BJ (cell line): ENCODE measurements around the gene CYB5R4. TPM values are rescaled to one million over a fixed set of nuclear protein-coding genes. Genes with fewer than 3 reads are reported as not detected.

Experiments
- CTCF ChIA-PET: fragments of 350-600 bp; formaldehyde crosslinking; extraction: SDS; loops from one replicate; lab custom pipeline; 2021; ENCODE audit warnings: antibody characterized with exemption, inconsistent platforms; lab: Yijun Ruan, JAX
- POLR2A ChIA-PET: fragments of 300-600 bp; sonication (Branson Sonifier 250); formaldehyde crosslinking; extraction: SDS; loops from one replicate; lab custom pipeline; 2021; ENCODE audit warnings: antibody characterized with exemption; lab: Charles Lee
- DNase-seq: peaks from one replicate; pipeline ENCODE4 v3.0.0-alpha.2; 2011; ENCODE audit warnings: low read depth
- H3K27me3 ChIP-seq: 2 replicates; pipeline ENCODE4 v1.6.0; 2011; ENCODE audit warnings: low read length; ENCODE audit not compliant: control insufficient read depth, insufficient read depth
- H3K36me3 ChIP-seq: 2 replicates; pipeline ENCODE4 v1.5.1; 2011; ENCODE audit warnings: low read length; ENCODE audit not compliant: control insufficient read depth, insufficient read depth
- H3K4me3 ChIP-seq: 2 replicates; pipeline ENCODE4 v1.5.1; 2011; ENCODE audit warnings: low read depth, mild to moderate bottlenecking, control low read depth, low read length
- CTCF ChIP-seq: IDR thresholded peaks from 2 replicates; pipeline ENCODE4 v1.5.1; 2011; ENCODE audit warnings: low read depth, mild to moderate bottlenecking, control low read depth, inconsistent platforms, low read length, moderate library complexity; ENCODE audit not compliant: insufficient read depth
- polyA plus RNA-seq: library from polyadenylated mRNA; depleted of rRNA; stranded (reverse); fragments of >200 nt; gene quantifications from 2 replicates; pipeline ENCODE4 v1.2.3, GENCODE V29; 2011

Gene CYB5R4
- polyA plus RNA-seq, 1 experiment: 2.7 TPM

- CTCF ChIA-PET: interaction anchor here (0.9 to 1.2 kb wide), 3 partner anchors 170 to 344 kb away, joined by 3 to 4 read pairs (median 3); partner anchors contain the start of gene CEP162
- POLR2A ChIA-PET: no interaction called here
Measured at GRCh38 chr6:83883240-83883639, 23.8 kb downstream of the CYB5R4 start.

DNA sequence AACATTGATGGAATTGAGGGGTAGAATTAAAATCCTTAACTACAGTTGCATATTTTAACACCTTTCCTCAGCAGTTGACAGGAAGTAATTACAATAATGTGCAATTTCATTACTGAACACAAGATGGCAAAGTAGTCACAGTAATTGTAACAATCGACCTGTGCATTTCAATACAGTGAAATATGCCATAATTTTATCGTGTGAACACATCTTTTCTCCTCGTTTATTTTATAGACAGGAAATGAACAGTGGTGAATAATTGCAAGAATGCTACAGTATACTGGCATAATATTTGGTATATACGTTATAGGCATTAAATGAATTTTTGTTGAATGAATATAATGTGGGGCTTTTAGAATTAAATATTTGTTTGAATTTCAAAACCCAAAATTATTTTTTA lies 25.0 kb downstream of the CYB5R4 start:
- DNase-seq: no peak
- Histone ChIP-seq H3K36me3 (no peaks in the 10 kb centered on the region), H3K27me3 (no peaks in the 10 kb centered on the region), H3K4me3 (no peak overlapping the region)
- ChIA-PET POLR2A (no interaction called here), CTCF (interaction anchor here (0.7 to 3.0 kb wide), 5 partner anchors 70 to 338 kb away, joined by 3 to 20 read pairs (median 3); no protein-coding TSS in a partner anchor)
- TF ChIP-seq CTCF: peak; percentile 54

More at GRCh38 chr6:83883240-83883639, 23.8 kb downstream of the CYB5R4 start:
- TF ChIP-seq CTCF: no peak
- H3K36me3 ChIP-seq: no peaks in the 10 kb centered on the region
- DNase-seq: no peak
- no peak overlapping the region for H3K4me3 ChIP-seq
- H3K27me3 ChIP-seq: no peaks in the 10 kb centered on the region

- DNase-seq: no peak
- ChIA-PET POLR2A (no interaction called here), CTCF (interaction anchor here (0.6 to 3.0 kb wide), 6 partner anchors 13 to 342 kb away, joined by 3 to 20 read pairs (median 4); partner anchors contain the start of gene CEP162)
- TF ChIP-seq CTCF: no peak
- no peaks in the 10 kb centered on the region for H3K36me3 ChIP-seq
- no peak overlapping the region for H3K4me3 ChIP-seq
- H3K27me3 ChIP-seq: no peaks in the 10 kb centered on the region
Measured at GRCh38 chr6:83885984-83886383, 26.5 kb downstream of the CYB5R4 start.

GRCh38 chr6:83889621-83890020 lies 30.1 kb downstream of the CYB5R4 start:
- no peak overlapping the region for H3K4me3 ChIP-seq
- POLR2A ChIA-PET: no interaction called here
- no peaks in the 10 kb centered on the region for H3K27me3 ChIP-seq
- no peak for DNase-seq
- TF ChIP-seq CTCF: no peak
- no peaks in the 10 kb centered on the region for H3K36me3 ChIP-seq
- CTCF ChIA-PET: interaction anchor here (0.6 to 0.9 kb wide), 2 partner anchors 14 to 31 kb away, joined by 3 to 4 read pairs; no protein-coding TSS in a partner anchor

DNA sequence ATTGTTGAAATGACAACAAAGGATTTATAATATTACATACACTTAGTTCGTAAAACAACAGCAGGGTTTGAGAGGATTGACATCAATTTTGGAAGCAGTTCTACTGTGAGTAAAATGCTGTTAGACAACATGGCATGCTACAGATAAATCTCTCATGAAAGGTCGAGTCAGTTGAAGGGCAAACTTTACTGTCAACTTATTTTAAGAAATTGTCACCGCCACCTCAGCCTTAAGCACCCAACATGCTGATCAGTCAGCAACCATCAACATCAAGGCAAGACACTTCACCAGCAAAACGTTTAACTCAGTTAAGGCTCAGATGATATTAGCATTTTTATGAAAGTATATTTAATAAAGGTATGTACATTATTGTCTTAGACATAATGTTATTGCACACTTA lies 31.0 kb downstream of the CYB5R4 start:
- H3K27me3 ChIP-seq: no peaks in the 10 kb centered on the region
- DNase-seq: no peak
- ChIA-PET POLR2A (no interaction called here), CTCF (no interaction called here)
- no peaks in the 10 kb centered on the region; the same call in 1 of the 2 replicates for H3K36me3 ChIP-seq
- TF ChIP-seq CTCF: no peak
- no peak overlapping the region for H3K4me3 ChIP-seq
